ENCODE data around the gene SMARCD1.
"Not testable (repeated sequence)": the region's sequence is repeated elsewhere in the genome, so short reads cannot be mapped to it uniquely, and the experiment has no call there.

The SMARCD1 gene

DNA sequence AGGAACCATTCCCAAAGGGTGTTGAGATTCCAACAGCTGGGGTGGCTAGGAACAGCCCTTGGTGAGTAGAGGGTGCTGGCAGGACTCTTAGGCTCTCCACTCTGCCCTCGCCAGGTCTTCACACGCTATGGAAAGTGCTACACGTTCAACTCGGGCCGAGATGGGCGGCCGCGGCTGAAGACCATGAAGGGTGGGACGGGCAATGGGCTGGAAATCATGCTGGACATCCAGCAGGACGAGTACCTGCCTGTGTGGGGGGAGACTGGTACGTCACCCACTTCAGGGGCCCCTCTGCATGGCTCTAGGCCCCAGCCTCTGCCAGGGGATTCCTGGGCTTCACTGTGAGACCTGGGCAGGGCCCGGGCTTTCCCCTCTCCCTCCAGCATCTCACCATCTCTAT is 8.0 kb upstream of the SMARCD1 start:
- DNase-seq (ENCODE audit: low read depth in 2 of 2) = no peak

DNA sequence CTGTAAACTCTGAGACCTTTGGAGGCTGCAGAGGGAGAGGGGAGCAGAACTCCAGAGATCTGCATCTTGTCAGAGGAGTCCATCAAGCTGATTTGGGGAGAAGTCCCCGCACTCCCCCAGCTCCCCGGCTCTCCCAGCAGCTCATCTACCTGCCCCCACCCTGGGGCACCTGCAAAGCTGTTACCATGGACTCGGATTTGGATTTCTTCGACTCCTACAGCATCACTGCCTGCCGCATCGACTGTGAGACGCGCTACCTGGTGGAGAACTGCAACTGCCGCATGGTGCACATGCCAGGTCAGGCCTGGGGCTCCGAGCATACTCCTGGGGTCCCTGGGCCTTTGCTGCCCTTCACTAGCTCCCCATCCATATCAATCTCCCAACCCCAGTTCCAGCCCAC is 6.9 kb upstream of the SMARCD1 start:
- DNase-seq (ENCODE audit: low read depth in 2 of 2) = no peak

DNA sequence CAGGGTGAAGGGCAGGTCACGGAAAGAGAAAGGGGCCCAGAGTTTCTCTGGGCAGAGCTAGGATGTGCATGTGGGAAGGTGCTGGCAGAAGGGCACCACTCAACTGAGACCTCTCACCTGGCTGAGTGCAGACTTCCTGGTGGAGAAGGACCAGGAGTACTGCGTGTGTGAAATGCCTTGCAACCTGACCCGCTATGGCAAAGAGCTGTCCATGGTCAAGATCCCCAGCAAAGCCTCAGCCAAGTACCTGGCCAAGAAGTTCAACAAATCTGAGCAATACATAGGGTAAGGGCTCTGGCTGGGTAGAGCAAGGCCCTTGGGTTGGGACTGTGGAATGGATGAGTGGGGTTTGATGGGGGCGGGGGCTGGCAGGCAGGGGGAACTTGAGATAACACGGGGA is 5.4 kb upstream of the SMARCD1 start:
- DNase-seq (ENCODE audit: low read depth in 2 of 2) = no peak

DNA sequence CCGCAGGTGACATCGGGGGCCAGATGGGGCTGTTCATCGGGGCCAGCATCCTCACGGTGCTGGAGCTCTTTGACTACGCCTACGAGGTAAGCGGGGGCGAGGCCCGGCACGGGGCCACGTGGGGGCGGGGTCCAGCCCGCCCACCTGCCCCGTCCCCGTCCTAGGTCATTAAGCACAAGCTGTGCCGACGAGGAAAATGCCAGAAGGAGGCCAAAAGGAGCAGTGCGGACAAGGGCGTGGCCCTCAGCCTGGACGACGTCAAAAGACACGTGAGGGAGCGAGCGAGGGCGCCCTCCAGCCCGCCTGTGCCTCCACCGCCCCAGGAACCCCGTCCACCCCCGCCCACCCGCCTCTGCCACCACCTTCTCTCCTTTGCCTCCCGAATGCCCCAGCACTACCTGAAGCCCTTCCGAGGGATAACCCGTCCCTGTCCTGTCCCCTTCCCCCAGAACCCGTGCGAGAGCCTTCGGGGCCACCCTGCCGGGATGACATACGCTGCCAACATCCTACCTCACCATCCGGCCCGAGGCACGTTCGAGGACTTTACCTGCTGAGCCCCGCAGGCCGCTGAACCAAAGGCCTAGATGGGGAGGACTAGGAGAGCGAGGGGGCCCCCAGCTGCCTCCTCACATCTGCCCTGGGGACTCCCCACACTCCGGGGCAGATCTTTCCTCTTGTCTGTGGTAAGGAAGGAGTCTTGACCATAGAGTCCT is 3.9 kb upstream of the SMARCD1 start:
- DNase-seq (ENCODE audit: low read depth in 2 of 2) = no peak

DNA sequence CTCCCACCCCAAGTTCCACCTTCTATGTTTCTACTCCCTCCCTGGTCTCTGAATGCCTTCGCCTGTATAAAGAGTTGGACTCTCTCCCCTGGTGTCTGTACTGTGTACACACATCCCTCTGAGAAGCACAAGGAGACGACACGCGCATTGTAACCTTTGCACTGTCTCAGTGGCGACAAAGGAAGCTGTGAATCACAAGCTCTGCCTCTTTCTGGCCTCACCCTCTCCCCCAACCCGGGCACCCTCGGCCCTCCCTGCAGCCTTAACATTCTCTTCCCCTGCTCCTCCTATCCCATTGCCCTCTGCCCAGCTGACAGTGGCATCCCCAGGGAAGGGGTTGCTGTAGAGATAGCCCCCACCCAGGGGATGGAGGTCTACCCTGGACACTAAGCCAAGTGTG is 2.5 kb upstream of the SMARCD1 start:
- DNase-seq (ENCODE audit: low read depth in 2 of 2) = no peak

- DNase-seq (ENCODE audit: low read depth in 2 of 2) = no peak
Measured at GRCh38 chr12:50083301-50083700, 1.8 kb upstream of the SMARCD1 start.

DNA sequence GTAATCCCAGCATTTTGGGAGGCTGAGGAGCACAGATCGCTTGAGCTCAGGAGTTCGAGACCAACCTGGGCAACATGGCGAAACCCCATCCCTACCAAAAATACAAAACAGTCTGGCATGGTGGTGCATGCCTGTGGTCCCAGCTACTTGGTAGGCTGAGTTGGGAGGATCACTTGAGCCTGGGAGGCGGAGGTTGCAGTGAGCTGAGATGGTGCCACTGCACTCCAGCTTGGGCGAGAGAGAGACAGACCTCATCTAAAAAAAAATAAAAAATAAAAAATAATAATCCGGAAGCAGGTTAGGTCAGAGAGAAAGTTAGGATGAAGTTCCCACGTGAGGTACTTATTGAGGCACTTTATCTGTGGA is 750 bp upstream of the SMARCD1 start:
- DNase-seq (ENCODE audit: low read depth in 2 of 2) = not testable (repeated sequence)

DNA sequence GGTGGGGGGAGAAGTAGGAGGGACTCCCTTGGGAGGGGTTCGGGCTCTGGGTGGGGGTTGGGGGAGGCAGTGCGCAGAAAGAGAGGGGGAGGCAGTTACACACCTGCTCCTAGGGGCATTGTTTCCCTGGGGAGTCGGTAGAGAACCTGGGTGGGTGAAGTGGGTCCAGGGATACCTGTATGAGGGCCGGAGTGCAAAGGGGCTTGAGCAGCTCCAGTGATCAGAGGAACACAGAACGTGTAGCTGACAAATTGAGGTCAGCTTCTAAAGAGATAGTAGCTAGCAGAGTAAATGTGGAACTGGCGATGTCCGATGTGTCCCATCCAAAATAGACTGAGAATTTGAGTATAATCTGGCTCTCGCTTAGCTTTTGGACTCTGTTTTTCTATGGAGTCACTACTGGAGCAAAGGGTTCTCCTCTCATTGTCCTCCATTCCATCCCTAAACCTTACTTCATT is 502 bp downstream of the SMARCD1 start:
- DNase-seq (ENCODE audit: low read depth in 2 of 2) = no peak

GRCh38 chr12:50086148-50086547 is 1.0 kb downstream of the SMARCD1 start:
- DNase-seq (ENCODE audit: low read depth in 2 of 2) = no peak

GRCh38 chr12:50087151-50087550 is 2.0 kb downstream of the SMARCD1 start:
- no peak for DNase-seq (ENCODE audit: low read depth in 2 of 2)

- no peak for DNase-seq (ENCODE audit: low read depth in 2 of 2)
Measured at GRCh38 chr12:50087995-50088394, 2.9 kb downstream of the SMARCD1 start.

DNA sequence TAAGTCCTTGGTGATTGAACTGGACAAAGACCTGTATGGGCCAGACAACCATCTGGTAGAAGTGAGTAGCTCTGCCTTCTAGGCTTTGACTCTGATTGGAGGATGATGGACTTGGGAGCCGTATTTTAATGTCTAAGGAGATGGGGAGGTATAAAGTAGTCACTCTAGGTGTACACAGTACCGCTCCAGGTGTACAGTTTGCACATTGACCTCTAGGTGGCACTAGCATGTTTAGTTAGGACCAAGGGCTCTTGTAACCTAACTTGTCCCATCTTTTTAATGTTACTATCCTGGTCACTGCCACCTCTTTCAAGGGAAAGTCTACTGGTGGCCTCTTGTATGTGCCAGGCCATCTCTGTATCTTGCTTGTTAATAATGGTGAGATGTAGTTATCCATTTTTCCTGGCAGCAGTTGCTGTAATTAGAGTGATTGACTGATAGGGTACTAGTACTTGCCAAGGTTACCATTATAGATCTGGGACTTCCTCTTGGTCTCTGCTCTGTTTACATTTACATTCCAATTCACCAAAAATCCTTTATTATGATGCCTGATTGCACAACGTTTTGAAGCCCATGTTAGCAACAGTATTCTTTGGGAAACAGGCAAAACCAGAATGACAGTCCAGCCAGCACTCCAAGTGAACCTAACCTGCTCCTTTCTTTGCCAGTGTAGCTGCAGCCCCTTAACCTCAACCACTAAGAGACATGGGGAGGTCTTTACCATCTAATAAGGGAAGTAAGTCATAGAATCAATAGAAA is 3.6 kb downstream of the SMARCD1 start:
- no peak for DNase-seq (ENCODE audit: low read depth in 2 of 2)

DNA sequence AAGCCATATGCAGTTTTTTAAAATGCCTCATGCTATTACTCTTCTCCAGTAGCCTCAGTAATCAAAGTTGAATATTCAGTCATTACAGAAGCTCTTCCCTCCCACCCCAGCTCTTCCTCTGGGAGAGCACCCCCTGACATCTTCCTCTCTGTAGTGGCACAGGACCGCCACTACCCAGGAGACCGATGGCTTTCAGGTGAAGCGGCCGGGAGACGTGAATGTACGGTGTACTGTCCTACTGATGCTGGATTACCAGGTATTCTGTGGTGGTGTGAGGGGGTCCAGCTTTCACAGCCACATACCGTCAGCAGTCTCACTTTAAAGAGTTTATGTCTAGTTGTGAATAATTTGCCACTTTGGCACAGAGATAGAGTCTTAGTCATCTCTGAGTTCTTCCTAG is 4.6 kb downstream of the SMARCD1 start:
- no peak for DNase-seq (ENCODE audit: low read depth in 2 of 2)

DNA sequence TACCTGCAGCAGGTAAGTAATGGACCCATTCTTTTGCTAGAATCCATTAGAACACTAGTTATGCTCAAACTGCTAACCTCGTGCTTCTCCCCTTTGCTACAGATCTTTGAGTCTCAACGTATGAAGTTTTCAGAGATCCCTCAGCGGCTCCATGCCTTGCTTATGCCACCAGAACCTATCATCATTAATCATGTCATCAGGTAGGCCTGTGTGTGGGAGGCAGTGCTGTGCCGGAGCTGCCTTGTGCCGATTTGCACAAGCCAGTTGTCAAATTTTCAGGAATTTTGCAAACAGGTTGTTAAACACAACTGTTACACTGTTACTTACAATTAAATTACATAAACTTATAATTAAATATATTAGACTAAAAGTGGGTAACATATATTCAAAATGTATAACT is 5.2 kb downstream of the SMARCD1 start:
- no peak for DNase-seq (ENCODE audit: low read depth in 2 of 2)

GRCh38 chr12:50097952-50098351 is 12.8 kb downstream of the SMARCD1 start:
- no peak for DNase-seq (ENCODE audit: low read depth in 2 of 2)

- DNase-seq (ENCODE audit: low read depth in 2 of 2) = no peak
Measured at GRCh38 chr12:50099302-50100008, 14.3 kb downstream of the SMARCD1 start.

- DNase-seq (ENCODE audit: low read depth in 2 of 2) = no peak
Measured at GRCh38 chr12:50100561-50100960, 15.4 kb downstream of the SMARCD1 start.

- DNase-seq (ENCODE audit: low read depth in 2 of 2) = no peak
Measured at GRCh38 chr12:50101663-50102062, 16.5 kb downstream of the SMARCD1 start.

DNA sequence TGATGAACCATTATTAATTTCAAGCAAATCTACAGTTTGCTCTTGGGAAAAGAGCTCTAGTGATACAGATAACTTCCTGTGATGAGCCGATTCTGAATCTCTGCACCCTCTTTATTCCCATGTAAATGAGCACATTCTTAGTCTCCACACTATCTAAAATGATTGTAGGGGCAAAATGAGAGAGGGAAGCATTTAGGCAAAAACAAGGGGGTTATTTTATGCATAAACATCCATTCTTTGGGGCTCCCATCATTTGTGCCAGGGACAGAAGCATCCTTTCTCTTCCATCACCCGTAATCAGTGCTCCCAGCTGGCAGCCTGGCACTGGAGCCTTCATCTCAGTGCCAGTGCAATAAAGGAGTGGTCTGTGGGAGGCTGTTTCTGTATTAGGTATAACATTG is 17.0 kb downstream of the SMARCD1 start:
- DNase-seq (ENCODE audit: low read depth in 2 of 2) = no peak

DNA sequence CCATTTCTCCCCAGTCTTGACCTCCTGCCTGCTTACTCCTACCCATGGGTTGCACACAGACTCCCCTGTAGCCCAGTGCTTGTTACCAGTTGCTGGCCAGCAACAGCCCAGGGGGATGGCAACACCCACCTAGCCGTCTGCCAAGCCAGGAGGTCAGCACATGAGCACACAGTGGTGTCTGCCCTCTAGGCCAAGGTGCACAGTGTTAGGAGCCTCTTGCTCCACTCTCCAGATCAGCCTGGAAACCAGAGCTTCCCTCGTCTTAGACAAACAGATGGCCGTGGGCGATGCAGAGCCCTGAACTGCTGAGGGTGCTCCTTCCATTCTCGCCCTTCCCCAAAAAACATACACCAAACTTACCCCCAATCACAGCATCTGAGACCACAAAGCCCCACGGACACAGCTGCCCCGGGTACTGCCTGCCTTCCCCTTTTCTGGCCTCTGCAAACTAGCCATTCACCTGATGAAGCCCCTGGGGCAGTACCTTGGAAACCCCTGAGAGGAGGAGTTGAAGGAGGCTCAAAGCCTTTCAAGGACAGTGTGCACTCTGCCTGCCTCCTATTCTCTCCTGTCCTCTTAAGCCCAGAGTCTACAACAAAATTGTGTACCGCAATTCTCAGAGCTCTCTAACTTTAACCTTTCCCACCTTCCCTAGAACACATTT is 17.6 kb downstream of the SMARCD1 start:
- no peak for DNase-seq (ENCODE audit: low read depth in 2 of 2)

DNA sequence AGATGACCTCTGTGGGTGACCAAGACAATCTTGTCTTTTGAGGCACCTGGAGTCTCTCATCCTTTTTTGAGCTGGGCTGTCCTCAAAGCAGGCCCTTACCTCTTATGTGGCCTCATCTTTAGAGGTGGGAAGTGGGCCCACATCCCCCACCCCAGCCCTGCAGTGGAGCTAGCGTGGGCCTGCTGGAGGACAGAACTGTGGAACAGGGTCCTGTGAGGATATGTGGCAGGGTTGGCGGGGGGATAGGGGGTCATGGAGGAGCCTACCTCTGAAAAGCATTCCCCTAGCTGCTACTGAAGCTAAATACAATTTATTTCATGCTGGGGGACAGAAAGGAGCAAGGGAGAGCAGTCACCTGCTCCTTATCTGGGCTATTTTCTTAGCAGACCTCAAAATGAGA is 18.2 kb downstream of the SMARCD1 start:
- DNase-seq (ENCODE audit: low read depth in 2 of 2) = no peak

GRCh38 chr12:50103767-50104321 is 18.7 kb downstream of the SMARCD1 start, which contains the start of gene GPD1:
TSS of gene GPD1 (plus strand) at chr12:50104008. CDS start at chr12:50104051, 43 bp downstream.
- DNase-seq (ENCODE audit: low read depth in 2 of 2) = no peak
